ENCODE results near the gene LAMTOR1.

GRCh38 chr11:72084076-72084475 is 19.0 kb downstream of the LAMTOR1 start:
- TF ChIP-seq CTCF (IDR thresholded peaks at IDR 0.05), result no peak
- TF ChIP-seq REST (IDR thresholded peaks at IDR 0.05), result no peak
- TF ChIP-seq CBX8 (IDR thresholded peaks at IDR 0.05), result no peak
- no peak for TF ChIP-seq CBX2 (IDR thresholded peaks at IDR 0.05; ENCODE audit: borderline replicate concordance, low read depth)
- no peak for TF ChIP-seq USF2 (IDR thresholded peaks at IDR 0.05)
- TF ChIP-seq GATA3 (IDR thresholded peaks at IDR 0.05; ENCODE audit: borderline replicate concordance), result no peak
- no peak for TF ChIP-seq MYC (IDR thresholded peaks at IDR 0.05; ENCODE audit: borderline replicate concordance, low read length)
- TF ChIP-seq RFX5 (IDR thresholded peaks at IDR 0.05), result no peak
- no peak for TF ChIP-seq POLR2A (IDR thresholded peaks at IDR 0.05; ENCODE audit: low read length)
- TF ChIP-seq EP300 (IDR thresholded peaks at IDR 0.05), result no peak
- no peak for TF ChIP-seq EHF (CRISPR knock-in tag; IDR thresholded peaks at IDR 0.05)
- no peak for TF ChIP-seq TP53 (CRISPR knock-in tag; IDR thresholded peaks at IDR 0.05)
- TF ChIP-seq NR3C1 (IDR thresholded peaks at IDR 0.05), result no peak
